AG04450 (cell line): ENCODE measurements around the gene GLIS1. TPM values are rescaled to one million over a fixed set of nuclear protein-coding genes. Genes with fewer than 3 reads are reported as not detected.

Source experiments
- CTCF ChIA-PET: fragments of 300-600, 350-600 bp; formaldehyde crosslinking; extraction: SDS; loops from one replicate; lab custom pipeline; 2022; ENCODE audit warnings: antibody characterized with exemption, inconsistent platforms; lab: Charles Lee
- POLR2A ChIA-PET: fragments of 350-600 bp; formaldehyde crosslinking; extraction: SDS; loops from one replicate; lab custom pipeline; 2021; ENCODE audit warnings: antibody characterized with exemption, inconsistent platforms; lab: Yijun Ruan, JAX
- DNase-seq: peaks from one replicate; pipeline ENCODE4 v3.0.0-alpha.2; 2011; ENCODE audit warnings: low read depth, low spot score
- H3K27ac ChIP-seq: one replicate; pipeline ENCODE4 v1.5.1; 2012; ENCODE audit warnings: low read depth, low read length, control low read depth
- H3K27me3 ChIP-seq: one replicate; pipeline ENCODE4 v1.6.0; 2012; ENCODE audit warnings: low read length; ENCODE audit not compliant: control insufficient read depth, insufficient read depth
- H3K4me3 ChIP-seq: 2 replicates; pipeline ENCODE4 v1.5.1; 2011; ENCODE audit warnings: mild to moderate bottlenecking, low read depth, low read length, control low read depth
- H3K9me3 ChIP-seq: 2 replicates; pipeline ENCODE4 v1.5.1; 2012; ENCODE audit warnings: low read length; ENCODE audit not compliant: control insufficient read depth, insufficient read depth
- polyA plus RNA-seq: library from polyadenylated mRNA; depleted of rRNA; stranded (reverse); fragments of >200 nt; gene quantifications from 2 replicates; pipeline ENCODE4 v1.2.3, GENCODE V29; 2011
- TF ChIP-seq, protein P1 (sequence below): IDR thresholded peaks from 2 replicates; pipeline ENCODE4 v1.5.1; 2011; ENCODE audit warnings: low read depth, low read length, control low read depth, inconsistent platforms

The GLIS1 gene
- polyA plus RNA-seq, 1 experiment = 0.77 TPM

DNA sequence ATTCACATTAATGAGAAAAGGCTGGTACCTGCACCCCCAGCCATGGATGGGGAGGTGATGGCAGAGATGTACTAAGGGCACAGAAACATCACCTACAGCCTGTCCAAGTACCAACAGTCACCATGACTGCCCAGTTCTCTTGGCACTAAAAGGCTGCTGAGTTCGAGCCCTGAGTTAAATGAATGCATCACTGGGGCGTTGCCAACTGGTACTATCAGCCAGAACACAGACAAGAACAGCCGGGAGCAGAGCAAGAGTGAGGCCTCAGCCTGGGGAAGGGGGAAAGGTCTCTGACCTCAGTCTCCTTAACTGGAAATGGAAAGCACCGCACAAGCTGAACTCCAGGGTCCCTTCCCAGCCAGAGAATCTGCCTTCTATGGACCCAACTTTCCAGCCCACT lies 60.5 kb downstream of the GLIS1 start:
- ChIA-PET CTCF (no interaction called here), POLR2A (no interaction called here)
- Histone ChIP-seq H3K4me3 (no peak overlapping the region), H3K27me3 (no peaks in the 10 kb centered on the region), H3K27ac (no peak overlapping the region), H3K9me3 (no peaks in the 10 kb centered on the region; the same call in 1 of the 2 replicates)
- TF ChIP-seq, protein P1, sequence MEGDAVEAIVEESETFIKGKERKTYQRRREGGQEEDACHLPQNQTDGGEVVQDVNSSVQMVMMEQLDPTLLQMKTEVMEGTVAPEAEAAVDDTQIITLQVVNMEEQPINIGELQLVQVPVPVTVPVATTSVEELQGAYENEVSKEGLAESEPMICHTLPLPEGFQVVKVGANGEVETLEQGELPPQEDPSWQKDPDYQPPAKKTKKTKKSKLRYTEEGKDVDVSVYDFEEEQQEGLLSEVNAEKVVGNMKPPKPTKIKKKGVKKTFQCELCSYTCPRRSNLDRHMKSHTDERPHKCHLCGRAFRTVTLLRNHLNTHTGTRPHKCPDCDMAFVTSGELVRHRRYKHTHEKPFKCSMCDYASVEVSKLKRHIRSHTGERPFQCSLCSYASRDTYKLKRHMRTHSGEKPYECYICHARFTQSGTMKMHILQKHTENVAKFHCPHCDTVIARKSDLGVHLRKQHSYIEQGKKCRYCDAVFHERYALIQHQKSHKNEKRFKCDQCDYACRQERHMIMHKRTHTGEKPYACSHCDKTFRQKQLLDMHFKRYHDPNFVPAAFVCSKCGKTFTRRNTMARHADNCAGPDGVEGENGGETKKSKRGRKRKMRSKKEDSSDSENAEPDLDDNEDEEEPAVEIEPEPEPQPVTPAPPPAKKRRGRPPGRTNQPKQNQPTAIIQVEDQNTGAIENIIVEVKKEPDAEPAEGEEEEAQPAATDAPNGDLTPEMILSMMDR = no peak
- DNase-seq = no peak

DNA sequence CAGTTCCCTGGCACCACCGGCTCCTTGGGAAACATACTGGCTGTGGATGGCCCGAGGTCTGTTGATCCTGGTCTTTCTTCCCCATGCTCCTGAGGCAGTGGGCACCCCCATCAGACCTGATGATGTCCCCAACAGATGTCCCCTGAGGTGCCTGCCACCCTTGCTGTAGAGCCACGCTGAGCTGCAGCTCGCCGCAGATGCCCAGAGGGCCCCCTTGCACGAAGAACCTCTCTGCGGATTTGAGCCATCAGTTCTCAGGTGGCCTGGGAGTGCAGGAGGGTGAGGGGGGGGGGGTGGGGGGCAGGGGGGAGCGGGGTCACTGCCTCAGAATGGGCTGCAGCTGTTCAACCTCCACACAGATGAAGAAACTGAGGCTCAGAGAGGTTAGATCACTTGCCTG lies 60.9 kb downstream of the GLIS1 start:
- Histone ChIP-seq H3K27ac (no peak overlapping the region), H3K4me3 (no peak overlapping the region), H3K27me3 (no peaks in the 10 kb centered on the region), H3K9me3 (no peaks in the 10 kb centered on the region; the same call in 1 of the 2 replicates)
- CTCF ChIA-PET = no interaction called here
- POLR2A ChIA-PET = no interaction called here
- TF ChIP-seq, protein P1 = no peak
- no peak for DNase-seq

DNA sequence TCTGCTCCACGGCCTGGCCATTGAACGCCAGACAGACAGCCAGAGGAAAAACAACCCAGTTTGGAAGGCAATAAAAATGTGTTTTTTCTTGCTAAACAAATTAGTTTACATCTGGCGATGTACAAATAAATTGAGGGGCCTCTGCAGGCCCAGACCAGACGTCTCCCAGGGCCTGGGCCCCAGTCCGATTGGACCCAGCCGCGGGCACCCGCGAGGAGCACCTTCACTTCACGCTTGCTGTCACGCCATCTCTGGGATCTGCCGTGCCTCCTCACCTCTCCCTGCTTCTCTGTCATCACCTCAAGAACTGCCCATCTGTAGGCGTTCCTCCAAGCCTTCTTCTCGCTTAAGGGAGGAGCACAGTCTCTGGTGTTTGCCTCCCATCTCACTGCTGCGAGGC lies 61.5 kb downstream of the GLIS1 start:
- no peak for DNase-seq
- Histone ChIP-seq H3K9me3 (no peaks in the 10 kb centered on the region; the same call in 1 of the 2 replicates), H3K27ac (no peak overlapping the region), H3K27me3 (no peaks in the 10 kb centered on the region), H3K4me3 (no peak overlapping the region)
- ChIA-PET CTCF (no interaction called here), POLR2A (no interaction called here)
- TF ChIP-seq, protein P1 = no peak

DNA sequence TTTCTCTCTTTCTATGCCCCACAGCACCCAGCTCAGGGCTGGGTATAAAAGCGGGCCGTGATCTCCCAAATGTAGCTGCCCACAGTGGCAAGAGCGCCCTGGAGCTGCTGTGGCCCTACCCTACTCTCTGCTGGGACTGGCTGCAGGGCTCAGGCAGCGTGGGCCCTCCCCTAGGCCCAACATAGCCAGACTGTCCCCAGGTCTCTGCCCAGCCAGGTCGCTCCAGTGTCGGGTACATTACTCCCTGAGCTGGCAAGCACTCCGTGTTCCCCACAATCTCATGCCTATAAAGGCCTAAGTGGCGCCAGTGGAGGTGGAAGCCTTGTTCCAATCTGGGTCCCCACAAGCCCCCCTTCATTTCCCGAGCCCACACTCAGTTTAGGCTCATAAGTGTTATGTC lies 66.2 kb downstream of the GLIS1 start:
- POLR2A ChIA-PET = no interaction called here
- CTCF ChIA-PET = no interaction called here

DNA sequence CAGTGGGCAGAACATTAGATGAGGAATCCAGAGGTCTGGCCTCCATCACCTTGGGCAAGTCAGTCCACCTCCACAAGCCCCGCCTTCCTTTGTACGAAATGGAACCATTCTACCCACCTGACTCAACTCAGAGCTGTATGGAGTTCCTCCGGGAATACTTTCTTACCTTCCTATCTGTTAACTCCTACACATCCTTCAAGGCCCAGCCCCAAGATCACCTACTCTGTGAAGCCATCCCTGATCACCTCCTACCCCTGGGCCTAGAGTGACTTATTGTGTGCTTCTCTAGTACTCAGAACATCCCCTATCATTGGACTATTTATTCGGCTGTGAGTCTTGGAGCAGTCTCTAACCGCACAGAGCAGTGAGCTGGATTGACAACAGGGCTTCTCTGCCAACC lies 66.7 kb downstream of the GLIS1 start:
- Histone ChIP-seq H3K27ac (no peak overlapping the region), H3K9me3 (no peaks in the 10 kb centered on the region; the same call in 1 of the 2 replicates), H3K27me3 (no peaks in the 10 kb centered on the region), H3K4me3 (no peak overlapping the region)
- POLR2A ChIA-PET = no interaction called here
- CTCF ChIA-PET = no interaction called here
- TF ChIP-seq, protein P1 = no peak
- no peak for DNase-seq

More for the DNA sequence above, 66.2 kb downstream of the GLIS1 start:
- Histone ChIP-seq H3K4me3 (no peak overlapping the region), H3K9me3 (no peaks in the 10 kb centered on the region; the same call in 1 of the 2 replicates), H3K27me3 (no peaks in the 10 kb centered on the region), H3K27ac (no peak overlapping the region)
- TF ChIP-seq, protein P1 = no peak
- no peak for DNase-seq
